ENCODE measurements around the gene MRNIP.

The MRNIP gene

GRCh38 chr5:179858586-179859427, at the start of gene MRNIP:
Gene MRNIP (minus strand): TSS chr5:179858817. CDS start chr5:179858796, 21 bp downstream.
- peak; percentile 71 for DNase-seq

GRCh38 chr5:179907556-179908324, 49.1 kb upstream of the MRNIP start, which contains the start of gene TBC1D9B:
Gene TBC1D9B (minus strand): TSS chr5:179907897. CDS start chr5:179907821, 76 bp downstream.
- DNase-seq = peak; percentile 31

- no peak for DNase-seq
These were observed 48.4 kb upstream of the MRNIP start for GRCh38 chr5:179906795-179907555.

GRCh38 chr5:179906294-179906794, 47.7 kb upstream of the MRNIP start:
- no peak for DNase-seq

GRCh38 chr5:179905161-179905560, 46.5 kb upstream of the MRNIP start:
- no peak for DNase-seq

- no peak for DNase-seq
These were observed 46.0 kb upstream of the MRNIP start for GRCh38 chr5:179904463-179905160.

GRCh38 chr5:179902763-179903158, 44.1 kb upstream of the MRNIP start:
- no peak for DNase-seq

GRCh38 chr5:179901915-179902762, 43.5 kb upstream of the MRNIP start:
- DNase-seq = no peak

GRCh38 chr5:179901462-179901861, 42.8 kb upstream of the MRNIP start:
- DNase-seq = no peak

GRCh38 chr5:179900711-179901110, 42.1 kb upstream of the MRNIP start:
- no peak for DNase-seq

- DNase-seq = no peak
These were observed 41.6 kb upstream of the MRNIP start for GRCh38 chr5:179900206-179900605.

- no peak for DNase-seq
These were observed 37.2 kb upstream of the MRNIP start for GRCh38 chr5:179895861-179896260.

GRCh38 chr5:179893958-179894895, 35.6 kb upstream of the MRNIP start:
- no peak for DNase-seq

- no peak for DNase-seq
These were observed 34.7 kb upstream of the MRNIP start for GRCh38 chr5:179893076-179893957.

- no peak for DNase-seq
These were observed 33.6 kb upstream of the MRNIP start for GRCh38 chr5:179892255-179892654.

GRCh38 chr5:179890751-179891682, 32.4 kb upstream of the MRNIP start:
- no peak for DNase-seq

GRCh38 chr5:179889885-179890284, 31.3 kb upstream of the MRNIP start:
- DNase-seq = no peak

- DNase-seq = no peak
These were observed 29.2 kb upstream of the MRNIP start for GRCh38 chr5:179887802-179888201.
